Prostate gland (tissue), 2 donors: ENCODE results near the gene RYR2. TPM values are rescaled to one million over a fixed set of nuclear protein-coding genes. Genes with fewer than 3 reads are reported as not detected.

Source experiments
- DNase-seq: peaks from one replicate; pipeline ENCODE4 v3.0.0-alpha.2; 2019; ENCODE audit warnings: low spot score
- H3K27ac ChIP-seq, 2 donors: fragments of 200-600 bp; sonication (generic); 2 replicates each; pipeline ENCODE4 v1.5.1; 2017 to 2019
- H3K27me3 ChIP-seq: fragments of 200-600 bp; sonication (generic); replicated peaks from 2 replicates; pipeline ENCODE4 v1.5.1; 2019; ENCODE audit not compliant: insufficient read depth
- H3K36me3 ChIP-seq, 2 donors: fragments of 200-600 bp; sonication (generic); 1 replicate in 1 of 2; 2 replicates in 1 of 2; pipeline versions ENCODE4 v1.5.1 to v1.8.1; 2017 to 2019
- H3K4me1 ChIP-seq: fragments of 200-600 bp; sonication (generic); replicated peaks from 2 replicates; pipeline ENCODE4 v1.5.1; 2019
- H3K4me3 ChIP-seq, 2 donors: fragments of 200-600 bp; sonication (generic); 2 replicates each; pipeline ENCODE4 v1.5.1; 2017 to 2019
- H3K9me3 ChIP-seq: fragments of 200-600 bp; sonication (generic); 2 replicates; pipeline ENCODE4 v1.5.1; 2017
- CTCF ChIP-seq, 4 experiments: fragments of 200-600 bp in 2 of 4; fragments of 450-650 bp in 2 of 4; sonication (generic) in 2 of 4; IDR thresholded peaks; 1 replicate in 3 of 4; 2 replicates in 1 of 4; pipeline ENCODE4 v1.5.1; 2016 to 2019; ENCODE audit warnings: antibody characterized with exemption in 4 of 4, mild to moderate bottlenecking in 2 of 4, moderate library complexity in 2 of 4
- POLR2A ChIP-seq: fragments of 450-650 bp; IDR thresholded peaks from one replicate; pipeline ENCODE4 v1.6.1; 2016; ENCODE audit warnings: antibody characterized with exemption, mild to moderate bottlenecking
- POLR2AphosphoS5 ChIP-seq: sonication (generic); formaldehyde crosslinking; IDR thresholded peaks from one replicate; pipeline ENCODE4 v1.6.1; 2017; ENCODE audit warnings: antibody characterized with exemption
- WGBS: methylation state at CpG from one replicate; pipeline ENCODE4 v1.1.5; 2018; 5-methylcytosine and 5-hydroxymethylcytosine counted together
- intact Hi-C: fragments of 100-400 bp; cut with DNase I; formaldehyde crosslinking; loops from one replicate; pipeline ENCODE4 v1.14.2; 2022
- total RNA-seq, 2 donors: library from RNA; depleted of rRNA; stranded (reverse); fragments of >200 nt; gene quantifications; one replicate each; pipeline ENCODE4 v1.1.0, GENCODE V29; 2016

The RYR2 gene
- total RNA-seq, 2 donors from 2014 or later, result 2.9 to 6.7 TPM

GRCh38 chr1:237152506-237153335, 110.7 kb downstream of the RYR2 start:
- Histone ChIP-seq H3K27me3 (no peaks in the 10 kb centered on the region), H3K27ac (no peak overlapping the region), H3K4me3 (no peak overlapping the region), H3K4me1 (no peaks in the 10 kb centered on the region), H3K36me3 (no peaks in the 10 kb centered on the region), H3K9me3 (no peaks in the 10 kb centered on the region)
- no peak for TF ChIP-seq POLR2A
- no peak for TF ChIP-seq POLR2AphosphoS5
- TF ChIP-seq CTCF (IDR thresholded peaks at IDR 0.05), result no peak
- 79% methylated on average over 5 of the region's 5 CpGs for WGBS
- intact Hi-C loops, result no loop called here
- no peak for DNase-seq

- H3K36me3 ChIP-seq, result no peaks in the 10 kb centered on the region
- DNase-seq, result no peak
- no peaks in the 10 kb centered on the region for H3K9me3 ChIP-seq
- H3K4me1 ChIP-seq, result no peaks in the 10 kb centered on the region
- no peak overlapping the region for H3K27ac ChIP-seq
- no peaks in the 10 kb centered on the region for H3K27me3 ChIP-seq
- no peak overlapping the region for H3K4me3 ChIP-seq
- WGBS, result 39% methylated on average over 5 of the region's 5 CpGs
- intact Hi-C loops, result no loop called here
- TF ChIP-seq POLR2A, result no peak
- TF ChIP-seq POLR2AphosphoS5, result no peak
- TF ChIP-seq CTCF (IDR thresholded peaks at IDR 0.05), result no peak
These were observed 112.2 kb downstream of the RYR2 start for GRCh38 chr1:237154157-237154556.

- H3K27ac ChIP-seq, result no peak overlapping the region
- no peaks in the 10 kb centered on the region for H3K36me3 ChIP-seq
- no peak overlapping the region for H3K4me3 ChIP-seq
- intact Hi-C loops, result no loop called here
- 76% methylated on average over 8 of the region's 8 CpGs for WGBS
- H3K4me1 ChIP-seq, result no peaks in the 10 kb centered on the region
- no peak for TF ChIP-seq CTCF (IDR thresholded peaks at IDR 0.05)
- TF ChIP-seq POLR2A, result no peak
- no peak for TF ChIP-seq POLR2AphosphoS5
- no peaks in the 10 kb centered on the region for H3K9me3 ChIP-seq
- no peak for DNase-seq
- H3K27me3 ChIP-seq, result no peaks in the 10 kb centered on the region
These were observed 122.7 kb downstream of the RYR2 start for GRCh38 chr1:237164406-237165352.

- DNase-seq, result no peak
- H3K4me3 ChIP-seq, result no peak overlapping the region
- H3K27ac ChIP-seq, result no peak overlapping the region
- H3K4me1 ChIP-seq, result no peaks in the 10 kb centered on the region
- WGBS, result 42% methylated on average over 1 of the region's 1 CpG
- intact Hi-C loops, result no loop called here
- H3K9me3 ChIP-seq, result no peaks in the 10 kb centered on the region
- no peaks in the 10 kb centered on the region for H3K36me3 ChIP-seq
- H3K27me3 ChIP-seq, result no peaks in the 10 kb centered on the region
- TF ChIP-seq CTCF (IDR thresholded peaks at IDR 0.05), result no peak
- no peak for TF ChIP-seq POLR2AphosphoS5
- TF ChIP-seq POLR2A, result no peak
These were observed 124.1 kb downstream of the RYR2 start for GRCh38 chr1:237166086-237166485.
